ENCODE results near the gene NACC2.
"Not testable (repeated sequence)": the region's sequence is repeated elsewhere in the genome, so short reads cannot be mapped to it uniquely, and the experiment has no call there.

NACC2 gene

GRCh38 chr9:136028760-136029470, 66.2 kb downstream of the NACC2 start:
- Histone ChIP-seq H2AFZ (ENCODE audit: low read length) (no peak overlapping the region), H3F3A (ENCODE audit: insufficient read depth, low read length) (no peaks in the 10 kb centered on the region), H4K20me1 (ENCODE audit: insufficient read depth, low read length) (no peaks in the 10 kb centered on the region), H3K27me3 (replicated peaks; ENCODE audit: insufficient read depth, low read length) (peaks cover 87% of the 10 kb centered on the region), H3K79me2 (ENCODE audit: low read length) (no peaks in the 10 kb centered on the region), H3K36me3 (replicated peaks; ENCODE audit: insufficient read depth, low read length) (no peaks in the 10 kb centered on the region), H3K4me1 (ENCODE audit: low read length) (no peaks in the 10 kb centered on the region), H3K4me3 (ENCODE audit: low read length) (no peak overlapping the region), H3K9me2 (replicated peaks; ENCODE audit: insufficient read depth, low read length) (no peaks in the 10 kb centered on the region), H3K9me3 (replicated peaks; ENCODE audit: insufficient read depth, low read length) (no peaks in the 10 kb centered on the region), H3K4me2 (ENCODE audit: low read depth, low read length) (no peak overlapping the region), H3K27ac (ENCODE audit: low read length) (no peak overlapping the region), H3K9ac (ENCODE audit: low read length) (no peak overlapping the region)
- no peak for DNase-seq
- TF ChIP-seq EZH2phosphoT487 (IDR thresholded peaks at IDR 0.05; ENCODE audit: low read length) (no peak), EZH2 (optimal IDR thresholded peaks at IDR 0.05; ENCODE audit: low read depth, low read length) (no peak), CTCF (IDR thresholded peaks at IDR 0.05; ENCODE audit: low read length) (no peak)

- DNase-seq; H2AFZ ChIP-seq (ENCODE audit: low read length); H3K4me1 ChIP-seq (ENCODE audit: low read length); H3K9me2 ChIP-seq (replicated peaks; ENCODE audit: insufficient read depth, low read length); H3K4me3 ChIP-seq (ENCODE audit: low read length); H3K9me3 ChIP-seq (replicated peaks; ENCODE audit: insufficient read depth, low read length); H4K20me1 ChIP-seq (ENCODE audit: insufficient read depth, low read length); H3K9ac ChIP-seq (ENCODE audit: low read length); H3K4me2 ChIP-seq (ENCODE audit: low read depth, low read length); H3K36me3 ChIP-seq (replicated peaks; ENCODE audit: insufficient read depth, low read length); H3K27ac ChIP-seq (ENCODE audit: low read length); H3F3A ChIP-seq (ENCODE audit: insufficient read depth, low read length); H3K79me2 ChIP-seq (ENCODE audit: low read length): not testable (repeated sequence)
- H3K27me3 ChIP-seq (replicated peaks; ENCODE audit: insufficient read depth, low read length), result peaks cover 89% of the 10 kb centered on the region
Observed at GRCh38 chr9:136026943-136027289, 68.2 kb downstream of the NACC2 start.

- Histone ChIP-seq H3K4me2 (ENCODE audit: low read depth, low read length) (no peak overlapping the region), H3F3A (ENCODE audit: insufficient read depth, low read length) (no peaks in the 10 kb centered on the region), H2AFZ (ENCODE audit: low read length) (no peak overlapping the region), H3K79me2 (ENCODE audit: low read length) (no peaks in the 10 kb centered on the region), H3K36me3 (replicated peaks; ENCODE audit: insufficient read depth, low read length) (no peaks in the 10 kb centered on the region), H3K9ac (ENCODE audit: low read length) (no peak overlapping the region), H4K20me1 (ENCODE audit: insufficient read depth, low read length) (no peaks in the 10 kb centered on the region), H3K27me3 (replicated peaks; ENCODE audit: insufficient read depth, low read length) (peaks cover 89% of the 10 kb centered on the region), H3K4me1 (ENCODE audit: low read length) (no peaks in the 10 kb centered on the region), H3K27ac (ENCODE audit: low read length) (no peak overlapping the region), H3K4me3 (ENCODE audit: low read length) (no peak overlapping the region), H3K9me3 (replicated peaks; ENCODE audit: insufficient read depth, low read length) (no peaks in the 10 kb centered on the region), H3K9me2 (replicated peaks; ENCODE audit: insufficient read depth, low read length) (no peaks in the 10 kb centered on the region)
- DNase-seq, result no peak
- TF ChIP-seq EZH2 (optimal IDR thresholded peaks at IDR 0.05; ENCODE audit: low read depth, low read length) (no peak), CTCF (IDR thresholded peaks at IDR 0.05; ENCODE audit: low read length) (no peak), EZH2phosphoT487 (IDR thresholded peaks at IDR 0.05; ENCODE audit: low read length) (no peak)
Observed at GRCh38 chr9:136026266-136026942, 68.7 kb downstream of the NACC2 start.

- Histone ChIP-seq H3K4me2 (ENCODE audit: low read depth, low read length) (no peak overlapping the region), H2AFZ (ENCODE audit: low read length) (no peak overlapping the region), H3K27ac (ENCODE audit: low read length) (no peak overlapping the region), H3K9ac (ENCODE audit: low read length) (no peak overlapping the region), H3K79me2 (ENCODE audit: low read length) (no peaks in the 10 kb centered on the region), H3K4me3 (ENCODE audit: low read length) (no peak overlapping the region), H3K27me3 (replicated peaks; ENCODE audit: insufficient read depth, low read length) (peaks cover 89% of the 10 kb centered on the region), H3K4me1 (ENCODE audit: low read length) (no peaks in the 10 kb centered on the region), H3K9me2 (replicated peaks; ENCODE audit: insufficient read depth, low read length) (no peaks in the 10 kb centered on the region), H3K36me3 (replicated peaks; ENCODE audit: insufficient read depth, low read length) (no peaks in the 10 kb centered on the region), H3F3A (ENCODE audit: insufficient read depth, low read length) (no peaks in the 10 kb centered on the region), H4K20me1 (ENCODE audit: insufficient read depth, low read length) (no peaks in the 10 kb centered on the region), H3K9me3 (replicated peaks; ENCODE audit: insufficient read depth, low read length) (no peaks in the 10 kb centered on the region)
- DNase-seq, result no peak
- no peak for TF ChIP-seq EZH2 (optimal IDR thresholded peaks at IDR 0.05; ENCODE audit: low read depth, low read length)
- no peak for TF ChIP-seq CTCF (IDR thresholded peaks at IDR 0.05; ENCODE audit: low read length)
Observed at GRCh38 chr9:136025481-136025880, 69.6 kb downstream of the NACC2 start.

All from MM.1S (cell line).